Ishikawa (cell line): ENCODE results near the gene GPR137C.

Experiments used
- CEBPB ChIP-seq: IDR thresholded peaks from 2 replicates; pipeline ENCODE4 v1.6.1; 2012
- CREB1 ChIP-seq: IDR thresholded peaks from 2 replicates; pipeline ENCODE4 v1.6.1; 2012; ENCODE audit warnings: low read depth
- EP300 ChIP-seq: IDR thresholded peaks from 2 replicates; pipeline ENCODE4 v1.6.1; 2012; ENCODE audit warnings: borderline replicate concordance
- FOXM1 ChIP-seq: IDR thresholded peaks from 2 replicates; pipeline ENCODE4 v1.6.1; 2012; ENCODE audit warnings: low read depth, borderline replicate concordance
- MAX ChIP-seq: IDR thresholded peaks from 2 replicates; pipeline ENCODE4 v1.6.1; 2012
- NFIC ChIP-seq: IDR thresholded peaks from 2 replicates; pipeline ENCODE4 v1.6.1; 2012
- TAF1 ChIP-seq: IDR thresholded peaks from 2 replicates; pipeline ENCODE4 v1.6.1; 2012; ENCODE audit warnings: low read depth, mild to moderate bottlenecking
- TEAD4 ChIP-seq: IDR thresholded peaks from 2 replicates; pipeline ENCODE4 v1.6.1; 2012
- YY1 ChIP-seq: IDR thresholded peaks from 2 replicates; pipeline ENCODE4 v1.6.1; 2012; ENCODE audit warnings: low read depth
- ZBTB7A ChIP-seq: IDR thresholded peaks from 2 replicates; pipeline ENCODE4 v1.6.1; 2012; ENCODE audit warnings: low read depth
- TF ChIP-seq, protein P1 (sequence below): IDR thresholded peaks from 2 replicates; pipeline ENCODE4 v1.6.1; 2012; ENCODE audit warnings: low read depth, mild to moderate bottlenecking
- TF ChIP-seq, protein P2 (sequence below): IDR thresholded peaks from 2 replicates; pipeline ENCODE4 v1.6.1; 2012

DNA sequence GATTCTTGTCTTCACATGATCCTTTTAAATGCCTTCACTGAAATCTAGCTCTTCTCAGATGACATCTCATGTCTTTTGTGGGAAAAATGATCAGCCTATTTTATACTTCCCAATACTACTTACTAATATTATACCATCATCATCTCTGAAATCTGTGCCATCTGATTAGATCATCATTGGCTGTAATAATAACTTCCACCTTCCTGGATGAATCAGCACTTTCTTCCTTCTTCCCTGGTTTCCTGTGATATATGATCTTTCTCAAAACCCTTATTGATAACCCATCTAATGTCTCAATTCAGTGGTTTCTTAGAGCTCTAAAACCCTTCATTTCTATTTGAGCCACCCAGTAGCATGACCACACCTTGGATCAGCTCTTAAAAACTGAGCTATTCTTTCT lies 30.9 kb downstream of the GPR137C start:
- TF ChIP-seq, protein P1, sequence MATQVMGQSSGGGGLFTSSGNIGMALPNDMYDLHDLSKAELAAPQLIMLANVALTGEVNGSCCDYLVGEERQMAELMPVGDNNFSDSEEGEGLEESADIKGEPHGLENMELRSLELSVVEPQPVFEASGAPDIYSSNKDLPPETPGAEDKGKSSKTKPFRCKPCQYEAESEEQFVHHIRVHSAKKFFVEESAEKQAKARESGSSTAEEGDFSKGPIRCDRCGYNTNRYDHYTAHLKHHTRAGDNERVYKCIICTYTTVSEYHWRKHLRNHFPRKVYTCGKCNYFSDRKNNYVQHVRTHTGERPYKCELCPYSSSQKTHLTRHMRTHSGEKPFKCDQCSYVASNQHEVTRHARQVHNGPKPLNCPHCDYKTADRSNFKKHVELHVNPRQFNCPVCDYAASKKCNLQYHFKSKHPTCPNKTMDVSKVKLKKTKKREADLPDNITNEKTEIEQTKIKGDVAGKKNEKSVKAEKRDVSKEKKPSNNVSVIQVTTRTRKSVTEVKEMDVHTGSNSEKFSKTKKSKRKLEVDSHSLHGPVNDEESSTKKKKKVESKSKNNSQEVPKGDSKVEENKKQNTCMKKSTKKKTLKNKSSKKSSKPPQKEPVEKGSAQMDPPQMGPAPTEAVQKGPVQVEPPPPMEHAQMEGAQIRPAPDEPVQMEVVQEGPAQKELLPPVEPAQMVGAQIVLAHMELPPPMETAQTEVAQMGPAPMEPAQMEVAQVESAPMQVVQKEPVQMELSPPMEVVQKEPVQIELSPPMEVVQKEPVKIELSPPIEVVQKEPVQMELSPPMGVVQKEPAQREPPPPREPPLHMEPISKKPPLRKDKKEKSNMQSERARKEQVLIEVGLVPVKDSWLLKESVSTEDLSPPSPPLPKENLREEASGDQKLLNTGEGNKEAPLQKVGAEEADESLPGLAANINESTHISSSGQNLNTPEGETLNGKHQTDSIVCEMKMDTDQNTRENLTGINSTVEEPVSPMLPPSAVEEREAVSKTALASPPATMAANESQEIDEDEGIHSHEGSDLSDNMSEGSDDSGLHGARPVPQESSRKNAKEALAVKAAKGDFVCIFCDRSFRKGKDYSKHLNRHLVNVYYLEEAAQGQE: no peak
- TF ChIP-seq NFIC (no peak), MAX (no peak), CEBPB (no peak), CREB1 (no peak), EP300 (no peak), ZBTB7A (no peak), TAF1 (no peak), YY1 (no peak), TEAD4 (no peak), FOXM1 (no peak)
- TF ChIP-seq, protein P2, sequence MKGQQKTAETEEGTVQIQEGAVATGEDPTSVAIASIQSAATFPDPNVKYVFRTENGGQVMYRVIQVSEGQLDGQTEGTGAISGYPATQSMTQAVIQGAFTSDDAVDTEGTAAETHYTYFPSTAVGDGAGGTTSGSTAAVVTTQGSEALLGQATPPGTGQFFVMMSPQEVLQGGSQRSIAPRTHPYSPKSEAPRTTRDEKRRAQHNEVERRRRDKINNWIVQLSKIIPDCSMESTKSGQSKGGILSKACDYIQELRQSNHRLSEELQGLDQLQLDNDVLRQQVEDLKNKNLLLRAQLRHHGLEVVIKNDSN: no peak
